HUDEP-2 (cell line): ENCODE results near the gene ELF5.
A peak's percentile ranks its signal among the peaks of the same experiment; 100 is the strongest.

Experiments
- DNase-seq, 76 experiments: peaks; one replicate each; lab custom pipeline; 2025; ENCODE audit not compliant: unreplicated experiment in 76 of 76; lab: John Stamatoyannopoulos, UW

The ELF5 gene

GRCh38 chr11:34459507-34460162, 54.0 kb downstream of the ELF5 start:
- no peak for DNase-seq

GRCh38 chr11:34458525-34458924, 55.1 kb downstream of the ELF5 start:
- no peak for DNase-seq

DNA sequence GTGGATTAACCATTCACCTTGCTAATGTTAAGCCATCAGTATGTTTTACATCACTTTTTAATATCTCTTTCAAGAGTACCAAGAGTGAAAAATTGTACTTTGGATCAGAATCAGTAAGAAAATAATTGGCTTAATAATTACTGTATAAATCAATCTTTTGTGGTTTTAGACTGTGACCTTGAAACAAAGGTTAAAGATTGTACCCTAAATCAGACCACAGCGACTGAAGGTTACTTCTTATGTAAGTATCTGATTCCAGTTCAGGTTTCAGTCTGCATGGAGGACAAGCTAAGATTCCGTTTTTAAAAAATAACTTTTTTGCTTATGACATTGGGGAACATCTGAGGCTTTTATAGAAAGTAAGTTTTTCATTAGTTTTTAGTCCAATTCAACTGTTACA, 56.0 kb downstream of the ELF5 start:
- DNase-seq = no peak

GRCh38 chr11:34454308-34455032, 59.1 kb downstream of the ELF5 start:
- no peak for DNase-seq

DNA sequence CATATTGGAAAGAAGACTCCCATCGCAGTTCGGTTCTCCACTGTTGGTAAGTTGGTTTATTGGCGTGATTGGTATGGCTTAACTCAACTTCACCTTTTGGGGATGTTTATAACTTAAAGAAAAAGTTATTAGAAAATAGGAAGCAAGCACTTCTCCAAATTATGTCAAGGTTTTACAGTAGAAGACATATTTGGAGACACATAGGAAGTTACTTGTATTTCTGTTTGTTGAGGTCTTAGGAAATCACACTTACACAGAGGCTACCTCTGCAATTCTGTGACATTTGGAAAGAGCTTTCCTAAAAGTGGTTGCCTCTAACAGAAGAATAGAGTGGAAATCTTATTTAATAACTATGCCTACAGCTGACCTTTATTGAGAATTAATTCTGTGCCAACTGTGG, 62.5 kb downstream of the ELF5 start:
- DNase-seq = no peak

GRCh38 chr11:34449013-34449412, 64.6 kb downstream of the ELF5 start:
- DNase-seq = no peak

DNA sequence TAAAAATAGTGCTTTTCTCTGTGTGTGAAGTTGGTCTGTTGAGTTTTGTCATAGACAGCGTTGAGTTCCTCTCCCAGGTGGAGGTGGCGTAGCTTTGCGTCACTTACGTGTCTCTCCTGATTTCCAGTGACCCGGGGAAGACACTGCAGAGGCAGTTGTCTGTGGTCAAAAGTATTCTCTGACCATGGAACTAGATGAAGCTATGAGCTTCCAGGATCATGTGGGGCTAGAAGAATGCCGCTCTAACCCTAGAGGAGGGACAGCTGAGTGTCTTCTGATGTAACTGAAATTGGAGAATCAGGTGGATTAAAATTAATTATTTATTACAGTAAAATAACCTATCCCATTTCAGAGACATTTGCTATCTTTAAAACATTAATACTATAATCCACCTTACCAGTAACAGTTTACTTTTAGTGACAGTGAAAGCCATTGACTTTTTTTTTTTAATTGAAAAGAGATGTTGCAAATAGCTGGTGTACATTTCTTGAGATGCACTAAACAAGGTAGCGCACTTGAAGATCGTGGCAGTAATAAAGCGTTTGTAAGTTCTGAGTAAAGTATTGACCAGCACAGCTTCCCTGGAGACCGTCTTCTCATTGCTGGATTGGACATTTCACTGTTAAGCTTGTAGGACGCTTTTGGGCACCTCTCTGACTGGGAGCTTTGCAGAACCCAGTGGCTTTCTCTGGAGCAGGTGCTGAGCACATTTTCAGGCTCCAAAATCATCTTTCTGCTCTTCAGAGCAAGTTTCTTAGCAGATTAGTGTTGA, 65.2 kb downstream of the ELF5 start:
- no peak for DNase-seq

GRCh38 chr11:34447044-34447443, 66.5 kb downstream of the ELF5 start:
- DNase-seq = no peak

DNA sequence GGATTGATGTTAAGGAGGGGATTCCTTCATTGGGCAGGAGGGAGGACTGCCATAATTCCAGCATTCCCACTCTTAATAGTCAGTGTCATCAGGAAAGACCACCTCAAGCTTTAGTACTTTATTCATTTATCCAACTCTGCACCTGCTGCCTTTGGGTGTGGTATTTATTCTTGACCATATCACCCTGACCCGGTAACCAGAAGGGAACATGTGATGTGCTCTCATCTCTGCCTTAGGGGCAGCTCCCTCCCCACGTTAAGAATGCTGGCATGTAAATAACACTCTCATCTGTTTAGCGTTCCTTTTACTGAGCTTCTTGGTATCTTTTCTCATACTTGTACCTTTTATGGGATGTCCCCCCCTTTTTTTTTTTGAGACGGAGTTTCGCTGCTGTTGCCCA, 67.2 kb downstream of the ELF5 start:
- DNase-seq = peak in 40 of 76 experiments; percentile 5 to 63 (median 24)

DNA sequence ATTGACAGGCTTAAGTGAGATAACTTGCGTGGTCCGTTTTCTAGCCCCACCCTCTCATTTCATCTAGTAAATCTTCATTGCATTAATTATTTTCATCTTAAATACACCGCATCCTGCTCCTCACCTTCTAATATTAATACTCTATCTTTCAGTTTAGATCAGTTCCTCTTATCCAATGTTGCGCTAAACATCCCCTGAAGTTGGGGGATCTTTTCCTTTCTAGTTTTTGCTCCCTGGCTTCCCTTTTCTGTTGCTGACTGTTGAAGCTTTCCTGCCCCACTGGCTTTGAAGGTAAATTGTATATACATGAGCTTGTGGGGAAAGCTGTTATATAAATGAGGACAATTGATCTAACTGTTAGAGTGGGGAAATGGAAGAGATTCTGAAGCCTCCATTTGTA, 67.6 kb downstream of the ELF5 start:
- no peak for DNase-seq

- DNase-seq = no peak
Observed at GRCh38 chr11:34444428-34444827, 69.2 kb downstream of the ELF5 start.

DNA sequence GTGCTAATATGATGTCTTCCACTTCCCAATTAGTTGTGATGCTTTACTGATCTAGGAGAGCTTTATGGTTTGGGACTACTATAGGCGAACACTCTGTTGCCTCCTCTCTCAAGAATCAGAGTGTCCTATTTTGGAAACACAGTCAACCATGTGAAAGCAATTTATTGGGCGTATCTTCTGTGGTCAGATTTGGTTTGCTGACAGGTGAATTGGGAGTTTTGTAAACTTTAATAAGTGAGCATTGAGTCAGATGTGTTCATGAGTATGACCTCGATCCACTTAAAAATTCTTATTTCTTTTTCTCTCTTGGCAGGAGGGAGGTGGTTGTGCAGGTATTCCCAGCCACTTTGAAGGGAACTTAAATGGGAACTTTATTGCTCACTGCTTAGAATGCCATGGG, 70.5 kb downstream of the ELF5 start:
- DNase-seq = no peak

DNA sequence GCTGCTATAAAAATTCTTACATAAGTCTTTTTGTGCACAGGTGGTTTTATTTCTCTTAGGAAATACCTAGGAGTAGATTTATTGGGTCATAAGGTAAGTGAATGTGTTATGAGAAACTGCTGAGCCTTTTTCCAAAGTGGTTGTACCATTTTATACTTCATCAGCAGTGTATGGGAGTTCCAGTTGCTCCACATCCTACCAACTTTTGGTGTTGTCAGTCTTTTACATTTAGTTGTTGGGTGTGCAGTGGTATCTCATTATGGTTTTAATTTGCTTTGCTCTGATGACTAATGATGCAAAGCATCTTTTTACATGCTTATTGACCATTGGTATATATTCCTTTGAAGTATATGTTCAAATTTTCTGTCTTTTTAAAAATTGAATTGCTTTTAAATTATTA, 71.8 kb downstream of the ELF5 start:
- no peak for DNase-seq

DNA sequence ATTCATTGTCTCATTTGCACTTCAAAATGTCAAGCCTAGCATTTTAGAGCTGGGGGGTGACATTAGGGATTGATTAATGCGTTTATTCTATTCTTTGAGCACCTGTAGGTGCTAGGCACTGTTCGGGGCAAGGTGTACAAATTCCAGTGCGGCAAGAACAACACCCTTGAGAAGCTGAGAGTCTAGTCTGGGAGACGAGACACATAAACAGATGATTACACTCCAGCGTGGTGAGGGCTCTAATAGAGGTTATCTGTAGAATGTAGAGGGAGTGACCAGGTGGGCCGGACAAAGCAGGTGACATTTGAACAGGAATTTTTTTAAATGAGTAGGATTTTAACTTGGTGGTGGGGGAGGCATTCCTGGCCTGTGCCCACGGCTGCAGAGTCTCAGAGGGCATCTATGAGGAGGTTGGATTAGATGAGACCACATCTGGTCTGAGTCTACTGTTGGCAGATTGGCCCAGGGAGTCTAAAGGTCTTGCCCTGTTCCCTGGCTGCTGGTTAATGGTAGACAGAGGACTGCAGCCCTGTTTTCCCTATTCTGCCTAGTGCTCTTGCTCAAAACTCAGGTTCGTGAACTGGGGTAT, 73.9 kb downstream of the ELF5 start:
- peak in 6 of 76 experiments; percentile 10 to 28 (median 19) for DNase-seq

DNA sequence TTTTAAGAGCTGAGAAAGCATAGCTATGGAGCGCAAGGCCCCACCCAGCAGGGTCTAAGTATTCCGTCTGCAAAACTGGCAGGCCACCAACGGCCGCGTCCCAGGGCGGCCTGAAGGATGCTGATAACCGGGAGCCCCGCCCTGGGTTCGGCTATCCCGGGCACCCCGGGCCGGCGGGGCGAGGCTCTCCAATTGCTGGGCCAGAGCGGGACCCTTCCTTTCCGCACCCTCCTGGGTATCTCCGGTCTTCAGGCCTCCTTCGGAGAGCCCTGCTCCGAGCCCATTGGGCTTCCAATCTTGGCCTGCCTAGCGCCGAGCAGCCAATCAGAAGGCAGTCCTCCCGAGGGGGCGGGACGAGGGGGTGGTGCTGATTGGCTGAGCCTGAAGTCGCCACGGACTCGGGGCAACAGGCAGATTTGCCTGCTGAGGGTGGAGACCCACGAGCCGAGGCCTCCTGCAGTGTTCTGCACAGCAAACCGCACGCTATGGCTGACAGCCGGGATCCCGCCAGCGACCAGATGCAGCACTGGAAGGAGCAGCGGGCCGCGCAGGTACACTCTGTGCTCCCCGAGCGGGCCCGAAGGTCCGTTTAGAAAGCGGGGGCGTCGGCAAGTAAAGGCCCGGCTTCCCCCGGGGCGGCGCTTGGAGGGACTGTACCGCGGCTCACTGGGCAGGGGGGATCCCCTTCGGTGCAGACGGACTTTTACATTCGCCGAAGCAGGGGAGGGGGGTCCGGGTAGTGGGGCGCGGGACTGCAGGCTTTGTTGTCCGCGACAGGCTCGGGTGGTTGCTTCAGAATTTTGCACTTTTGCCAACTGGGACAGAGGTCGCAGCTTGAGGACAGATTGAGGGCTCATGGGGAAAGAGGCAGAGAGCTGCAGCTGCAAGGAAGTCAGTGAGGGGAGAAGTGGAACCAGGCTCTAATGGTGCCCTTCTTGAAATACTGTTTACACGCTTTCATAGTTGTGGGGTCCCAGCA, 74.8 kb downstream of the ELF5 start, which contains the start of gene CAT:
Gene CAT, plus strand, starts transcription at position 406 of the 979 bp plus-strand sequence. Its CDS starts 80 bp downstream, at position 486.
- DNase-seq = peak in 75 of 76 experiments; percentile 85 to 100 (median 99)

GRCh38 chr11:34437224-34438125, 76.1 kb downstream of the ELF5 start:
- peak in 1 of 76 experiments; percentile 38 for DNase-seq

DNA sequence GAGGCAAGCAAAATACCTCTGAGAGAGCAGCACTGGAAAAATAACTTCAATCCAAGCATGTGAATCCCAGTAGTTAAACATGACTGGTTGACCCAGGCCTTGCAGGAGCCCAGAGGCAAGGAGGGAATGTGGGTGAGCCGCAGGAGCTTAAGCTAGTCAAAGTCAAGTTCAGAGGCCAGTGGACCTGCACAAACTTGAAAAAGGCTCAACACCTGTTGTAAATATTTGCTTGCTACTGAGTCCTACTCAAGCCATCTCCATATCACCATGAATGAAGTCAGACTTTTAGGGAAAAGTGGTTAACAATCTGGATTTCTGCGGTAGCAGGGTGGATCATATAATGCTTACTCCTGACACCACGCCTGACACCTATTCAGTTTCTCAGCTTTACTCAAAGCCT, 79.7 kb downstream of the ELF5 start:
- DNase-seq = no peak

GRCh38 chr11:34432822-34433221, 80.8 kb downstream of the ELF5 start:
- no peak for DNase-seq

DNA sequence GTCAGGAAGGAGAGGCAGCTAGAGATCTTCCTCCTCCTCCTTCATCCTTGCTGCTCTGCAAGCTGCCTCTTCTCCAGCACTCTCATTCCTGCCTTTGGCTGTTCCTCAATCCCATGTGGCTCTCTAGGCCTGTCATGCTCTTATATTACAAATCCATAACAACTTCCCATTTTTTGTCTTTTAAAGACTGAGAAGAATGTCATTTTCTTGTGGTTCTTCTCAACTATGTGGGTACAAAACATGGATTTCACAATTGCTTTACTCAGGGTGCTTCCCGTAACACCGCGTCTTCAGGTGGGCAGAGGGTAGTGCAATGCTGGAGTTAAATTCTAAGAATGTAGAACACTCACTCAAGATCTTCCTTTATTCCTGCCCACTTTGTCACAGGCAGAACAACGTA, 81.6 kb downstream of the ELF5 start:
- no peak for DNase-seq
